Activated CD4-positive, alpha-beta T cell treated with anti-CD3 and anti-CD28 coated beads, Interleukin-2, amount 10 ng/mL, durations not matched to agents 24 days and 14 days (primary cell): ENCODE measurements around the gene SMC1A. TPM values are rescaled to one million over a fixed set of nuclear protein-coding genes. Genes with fewer than 3 reads are reported as not detected.
A peak's percentile ranks its signal among the peaks of the same experiment; 100 is the strongest.
"Not testable (repeated sequence)": the region's sequence is repeated elsewhere in the genome, so short reads cannot be mapped to it uniquely, and the experiment has no call there.

Source experiments
- DNase-seq: peaks from one replicate; pipeline ENCODE4 v3.0.0; 2022
- H3K27ac Mint-ChIP-seq: one replicate; pipeline ENCODE4 v1.8.0; 2022; ENCODE audit warnings: mild to moderate bottlenecking, mixed read lengths
- H3K27me3 Mint-ChIP-seq: one replicate; pipeline ENCODE4 v1.8.0; 2022; ENCODE audit warnings: mixed read lengths
- H3K36me3 Mint-ChIP-seq: one replicate; pipeline ENCODE4 v1.8.0; 2022; ENCODE audit warnings: low read depth, mild to moderate bottlenecking, mixed read lengths
- H3K4me1 Mint-ChIP-seq: one replicate; pipeline ENCODE4 v1.8.0; 2021; ENCODE audit warnings: mixed read lengths
- H3K4me3 Mint-ChIP-seq: one replicate; pipeline ENCODE4 v1.8.0; 2022; ENCODE audit warnings: mild to moderate bottlenecking, moderate library complexity, mixed read lengths
- H3K9me3 Mint-ChIP-seq: one replicate; pipeline ENCODE4 v1.8.0; 2021; ENCODE audit warnings: mixed read lengths
- intact Hi-C: fragments of 100-400 bp; cut with micrococcal nuclease; formaldehyde crosslinking; loops from one replicate; pipeline ENCODE4 v1.15.1; 2023
- total RNA-seq: library from RNA; stranded (reverse); gene quantifications from 2 replicates; pipeline ENCODE4 v1.2.3, GENCODE V29; 2022

SMC1A gene
- total RNA-seq, 1 donor from 2014 or later: 144 TPM

DNA sequence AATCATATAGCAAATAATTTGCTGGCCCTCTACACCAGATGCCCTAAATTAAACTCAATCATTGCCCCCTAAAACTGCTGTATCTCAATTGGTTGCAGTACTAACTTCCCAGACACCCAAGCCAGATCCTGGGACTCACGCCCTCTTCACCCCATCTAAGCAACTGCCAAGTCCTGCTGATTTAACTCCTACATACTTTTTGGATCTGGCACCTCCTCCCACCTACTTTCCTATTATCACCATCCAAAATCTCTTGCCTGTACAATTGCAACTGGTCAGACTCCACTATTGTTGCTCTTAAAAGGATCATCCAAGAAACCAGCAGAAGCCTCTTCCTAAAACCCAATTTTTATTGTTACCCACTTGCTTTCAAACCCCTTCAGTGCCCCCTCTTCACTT is 16.4 kb upstream of the SMC1A start:
- Mint-ChIP-seq H3K27me3 (no peaks in the 10 kb centered on the region), H3K4me1 (peaks cover 37% of the 10 kb centered on the region), H3K27ac (peak overlapping the region; percentile 0), H3K36me3 (peaks cover 2% of the 10 kb centered on the region), H3K4me3 (peak overlapping the region; percentile 14), H3K9me3 (no peaks in the 10 kb centered on the region)
- no peak for DNase-seq
- intact Hi-C loops: loop anchor here (10.0 kb wide), 1 partner anchor 344 kb away; the partner anchor contains the start of gene KANTR

DNA sequence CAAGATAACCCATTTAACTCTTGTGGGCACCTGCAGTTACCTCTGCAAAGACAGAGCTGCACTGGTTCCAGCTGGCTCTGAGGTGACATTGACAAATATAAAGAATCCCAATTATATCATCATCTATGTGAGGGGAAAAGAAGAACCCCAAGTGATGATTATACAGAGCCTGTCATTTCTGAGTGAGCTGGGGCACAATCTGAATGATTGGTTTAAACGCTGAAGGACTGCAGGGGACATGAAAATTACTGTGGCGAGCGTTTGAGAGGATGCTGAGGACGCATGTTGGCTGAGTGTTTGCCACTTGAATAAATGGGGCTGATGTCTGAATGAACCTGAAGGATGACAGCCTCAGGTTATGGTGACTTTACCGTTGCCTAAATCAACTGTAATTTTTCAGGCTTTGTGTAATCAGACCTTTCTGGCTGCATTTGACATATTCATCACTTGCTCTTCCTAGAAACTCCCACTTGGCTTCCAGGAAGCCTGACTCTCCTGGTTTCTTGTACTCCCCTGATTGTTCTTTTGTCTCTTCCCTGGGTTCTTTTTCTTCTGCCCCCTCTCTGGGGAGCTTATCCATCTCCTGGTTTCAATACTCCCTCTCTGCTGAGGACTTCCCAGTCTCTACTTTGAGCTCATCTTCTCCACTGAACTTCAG is 15.8 kb upstream of the SMC1A start:
- Mint-ChIP-seq H3K4me3 (peak overlapping the region; percentile 14), H3K4me1 (peaks cover 38% of the 10 kb centered on the region), H3K9me3 (no peaks in the 10 kb centered on the region), H3K27ac (peak overlapping the region; percentile 0), H3K36me3 (peaks cover 2% of the 10 kb centered on the region), H3K27me3 (no peaks in the 10 kb centered on the region)
- intact Hi-C loops: loop anchor here (10.0 kb wide), 1 partner anchor 344 kb away; the partner anchor contains the start of gene KANTR
- DNase-seq: no peak

DNA sequence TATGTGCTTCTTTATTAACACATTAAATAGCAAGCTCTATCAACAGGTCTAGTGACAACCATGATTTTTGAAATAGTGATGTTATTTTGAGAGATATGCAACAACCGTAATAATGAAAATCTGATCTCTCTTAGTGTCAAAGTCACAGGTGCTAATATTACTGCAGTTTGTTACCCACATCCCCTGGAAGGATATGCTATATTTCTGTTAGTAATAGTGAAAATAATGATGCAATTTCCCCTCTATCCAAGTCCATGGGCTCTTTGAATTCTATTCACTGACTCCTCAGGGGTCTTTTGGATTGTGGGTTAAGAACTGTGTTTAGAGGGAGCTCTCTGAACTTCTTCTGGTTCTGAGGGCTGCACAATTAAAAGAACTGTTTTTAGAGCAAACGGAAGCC is 14.8 kb upstream of the SMC1A start:
- Mint-ChIP-seq H3K9me3 (no peaks in the 10 kb centered on the region), H3K36me3 (peaks cover 6% of the 10 kb centered on the region), H3K27ac (no peak overlapping the region), H3K27me3 (no peaks in the 10 kb centered on the region), H3K4me1 (peaks cover 38% of the 10 kb centered on the region), H3K4me3 (no peak overlapping the region)
- DNase-seq: no peak
- intact Hi-C loops: loop anchor here (10.0 kb wide), 1 partner anchor 342 kb away; the partner anchor contains the start of gene KANTR

DNA sequence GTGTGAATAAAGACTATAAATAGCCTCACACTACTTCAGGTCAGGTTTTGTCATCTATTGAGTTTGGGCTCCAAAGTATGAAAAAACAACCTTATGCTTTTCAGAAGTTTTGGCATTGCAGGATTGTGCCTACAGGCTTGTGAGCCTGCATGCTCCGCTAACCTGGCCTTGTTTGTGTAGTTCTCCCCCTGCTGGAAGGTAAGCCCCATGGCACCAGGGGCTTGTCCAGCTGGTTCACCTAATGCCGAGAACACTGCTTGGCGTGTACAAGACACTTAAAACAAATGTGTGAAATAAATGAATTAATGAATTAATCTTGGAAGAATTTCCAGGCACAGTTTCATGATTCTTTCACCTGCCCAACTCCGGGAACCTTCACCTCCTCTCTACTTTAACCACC is 13.5 kb upstream of the SMC1A start:
- peak; percentile 88 for DNase-seq
- Mint-ChIP-seq H3K27ac (no peak overlapping the region), H3K4me1 (peaks cover 30% of the 10 kb centered on the region), H3K4me3 (no peak overlapping the region), H3K9me3 (no peaks in the 10 kb centered on the region), H3K27me3 (no peaks in the 10 kb centered on the region), H3K36me3 (peaks cover 15% of the 10 kb centered on the region)
- intact Hi-C loops: loop anchor here (2.0 to 10.0 kb wide), 2 partner anchors 123 to 341 kb away; partner anchors contain the start of gene KANTR

DNA sequence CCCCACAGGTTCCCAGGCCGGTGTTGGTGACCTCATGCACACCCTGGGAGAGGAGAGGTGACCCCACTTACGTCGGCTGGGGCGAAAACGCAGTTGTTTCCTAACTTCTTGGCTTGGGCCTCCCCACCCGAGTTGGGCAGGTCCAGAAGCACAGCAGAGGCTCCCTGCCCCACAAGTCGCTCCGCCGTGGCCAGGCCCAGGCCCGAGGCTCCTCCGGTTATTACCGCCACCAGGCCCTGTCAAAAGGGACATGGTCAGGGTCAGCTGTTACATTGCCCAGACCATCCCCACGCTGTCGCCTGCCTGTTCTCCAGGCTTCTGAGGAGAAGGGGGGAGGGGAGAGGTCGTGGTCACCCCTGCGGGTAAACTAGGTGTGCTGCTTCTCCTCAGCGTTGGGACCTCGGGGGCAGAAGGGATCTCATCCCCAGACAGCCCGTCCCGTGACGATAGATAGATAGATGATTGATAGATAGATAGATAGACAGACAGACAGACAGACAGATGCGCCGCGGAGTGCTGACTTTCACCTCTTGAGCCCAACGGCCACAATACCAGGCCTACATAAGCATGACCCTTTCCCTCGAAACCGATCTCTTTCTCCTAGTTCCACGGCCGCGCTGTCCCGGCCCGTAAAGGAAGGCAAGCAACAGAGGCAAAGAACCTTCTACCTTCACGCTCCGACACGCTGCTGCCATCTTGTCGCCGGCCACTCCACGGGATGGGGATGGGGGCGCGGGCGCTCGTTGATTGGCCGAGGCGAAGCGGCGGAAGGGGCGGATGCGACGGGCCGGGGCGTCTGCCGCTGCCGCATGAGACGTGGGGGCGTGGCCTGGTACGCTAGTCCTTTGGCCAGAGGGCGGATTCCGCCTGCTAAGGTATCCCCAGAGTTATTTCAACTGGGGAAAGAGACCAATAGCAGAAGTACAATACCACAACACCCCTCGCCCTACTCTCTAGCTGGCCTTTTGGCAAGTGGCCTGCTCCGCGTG is 11.5 kb upstream of the SMC1A start, which contains the start of gene HSD17B10:
HSD17B10 (minus strand) TSS at position 720 of the 989 bp plus-strand sequence; CDS start at position 695, 25 bp downstream.
- DNase-seq: peak; percentile 96
- no peaks in the 10 kb centered on the region for H3K27me3 Mint-ChIP-seq
- H3K4me3 Mint-ChIP-seq: peak within 1 kb of the TSS; percentile 98
- no peaks in the 10 kb centered on the region for H3K9me3 Mint-ChIP-seq
- peaks cover 27% of the 10 kb centered on the region for H3K36me3 Mint-ChIP-seq
- H3K27ac Mint-ChIP-seq: peak within 1 kb of the TSS; percentile 93
- intact Hi-C loops: loop anchor here (1.0 to 10.0 kb wide), 3 partner anchors 12 to 339 kb away; partner anchors contain the start of genes KANTR, RIBC1 and SMC1A
- peaks cover 22% of the 10 kb centered on the region for H3K4me1 Mint-ChIP-seq

DNA sequence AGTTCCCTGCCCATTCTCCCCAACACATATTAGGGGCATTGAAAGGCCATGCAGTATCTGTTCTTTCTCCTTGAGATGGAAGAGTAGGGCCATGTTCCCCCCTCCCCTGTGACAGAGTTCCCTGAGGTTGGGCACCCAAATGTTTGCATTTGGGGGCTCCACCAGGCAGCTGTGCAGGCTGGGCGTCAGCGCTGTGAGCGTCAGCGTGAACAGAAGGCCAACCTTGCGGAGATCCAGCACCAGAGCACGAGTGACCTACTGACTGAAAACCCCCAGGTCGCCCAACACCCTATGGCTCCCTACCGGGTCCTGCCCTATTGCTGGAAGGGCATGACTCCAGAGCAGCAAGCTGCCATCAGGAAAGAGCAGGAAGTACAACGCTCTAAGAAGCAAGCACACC is 7.8 kb upstream of the SMC1A start:
- H3K36me3 Mint-ChIP-seq: peaks cover 29% of the 10 kb centered on the region
- H3K27ac Mint-ChIP-seq: no peak overlapping the region
- H3K4me3 Mint-ChIP-seq: no peak overlapping the region
- peaks cover 8% of the 10 kb centered on the region for H3K4me1 Mint-ChIP-seq
- no peak for DNase-seq
- intact Hi-C loops: loop anchor here (10.0 kb wide), 1 partner anchor 335 kb away; the partner anchor contains the start of gene KANTR
- no peaks in the 10 kb centered on the region for H3K9me3 Mint-ChIP-seq
- H3K27me3 Mint-ChIP-seq: no peaks in the 10 kb centered on the region

DNA sequence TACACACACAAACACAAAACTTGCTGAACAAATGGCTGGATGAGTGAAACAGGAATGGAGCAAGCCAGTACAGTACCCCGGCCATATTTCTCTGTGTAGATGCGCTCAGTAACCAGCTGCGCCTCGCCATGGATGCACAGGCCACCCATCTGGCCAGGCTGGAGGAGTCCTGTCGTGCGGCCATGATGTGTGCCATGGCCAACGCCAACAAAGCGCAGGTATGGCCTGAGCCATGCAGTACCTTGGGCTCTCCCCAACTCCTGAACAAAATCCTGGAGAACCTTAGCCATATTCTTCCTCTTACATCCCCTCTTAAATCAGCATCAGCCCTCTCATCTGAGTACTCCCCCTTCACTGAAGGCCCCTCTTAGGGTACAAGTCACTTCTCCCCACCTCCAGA is 7.3 kb upstream of the SMC1A start:
- Mint-ChIP-seq H3K27ac (no peak overlapping the region), H3K4me3 (no peak overlapping the region), H3K4me1 (peaks cover 5% of the 10 kb centered on the region), H3K36me3 (peaks cover 29% of the 10 kb centered on the region), H3K27me3 (no peaks in the 10 kb centered on the region), H3K9me3 (no peaks in the 10 kb centered on the region)
- DNase-seq: no peak
- intact Hi-C loops: loop anchor here (10.0 kb wide), 1 partner anchor 335 kb away; the partner anchor contains the start of gene KANTR

DNA sequence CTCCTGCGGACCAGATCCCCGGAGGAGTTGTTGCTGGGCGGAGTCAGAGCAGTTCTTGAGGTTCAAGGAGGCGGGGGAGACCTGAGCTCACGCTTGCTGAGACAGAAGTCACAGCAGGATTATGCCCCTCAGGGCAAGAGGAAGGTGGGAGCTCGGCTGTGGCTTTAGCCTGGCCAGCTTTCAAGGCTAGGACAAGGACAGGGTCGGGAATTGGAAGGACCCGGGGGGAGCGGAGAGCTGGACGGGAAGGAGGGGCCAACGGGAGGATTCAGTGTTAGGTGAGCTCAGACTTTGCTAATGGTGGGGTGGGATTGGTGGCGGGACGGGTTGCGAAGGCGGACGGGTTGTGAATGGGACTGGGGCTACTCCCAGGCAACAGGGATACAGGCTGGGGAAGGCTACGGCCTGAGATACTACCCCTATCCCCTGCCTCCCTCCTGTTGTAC is 430 bp upstream of the SMC1A start, which contains the start of gene RIBC1:
RIBC1 (plus strand) TSS at position 13 of the 446 bp plus-strand sequence. CDS start 3,404 bp downstream, outside the sequence.
- Mint-ChIP-seq H3K27ac (peak within 1 kb of the TSS; percentile 98), H3K36me3 (peaks cover 13% of the 10 kb centered on the region), H3K4me3 (peak within 1 kb of the TSS; percentile 98), H3K4me1 (peaks cover 20% of the 10 kb centered on the region), H3K9me3 (no peaks in the 10 kb centered on the region), H3K27me3 (no peaks in the 10 kb centered on the region)
- intact Hi-C loops: loop anchor here (1.0 to 5.0 kb wide), 4 partner anchors 11 to 619 kb away; partner anchors contain the start of genes HSD17B10, KDM5C and PHF8
- DNase-seq: no peak

DNA sequence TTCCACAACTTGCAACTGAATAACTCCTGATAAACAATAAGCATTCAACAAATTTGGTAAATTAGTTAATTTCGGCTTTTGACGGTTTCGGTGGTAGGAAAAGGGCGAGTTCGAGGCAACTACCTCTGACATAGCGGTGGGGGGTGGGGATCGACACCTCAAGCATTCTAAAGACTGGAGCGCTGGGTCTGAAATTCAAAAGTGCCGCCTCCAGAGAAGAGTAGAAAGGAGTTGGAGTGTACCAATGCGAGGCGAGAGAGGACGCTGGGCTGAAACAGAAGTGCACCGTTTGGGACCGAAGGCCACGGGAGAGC is 725 bp downstream of the SMC1A start:
- H3K4me1 Mint-ChIP-seq: peaks cover 24% of the 10 kb centered on the region
- no peaks in the 10 kb centered on the region for H3K27me3 Mint-ChIP-seq
- H3K27ac Mint-ChIP-seq: peak overlapping the region; percentile 98
- no peak for DNase-seq
- H3K9me3 Mint-ChIP-seq: no peaks in the 10 kb centered on the region
- intact Hi-C loops: loop anchor here (1.0 to 5.0 kb wide), 4 partner anchors 13 to 621 kb away; partner anchors contain the start of genes HSD17B10, KDM5C and PHF8
- peak overlapping the region; percentile 98 for H3K4me3 Mint-ChIP-seq
- peaks cover 18% of the 10 kb centered on the region for H3K36me3 Mint-ChIP-seq

DNA sequence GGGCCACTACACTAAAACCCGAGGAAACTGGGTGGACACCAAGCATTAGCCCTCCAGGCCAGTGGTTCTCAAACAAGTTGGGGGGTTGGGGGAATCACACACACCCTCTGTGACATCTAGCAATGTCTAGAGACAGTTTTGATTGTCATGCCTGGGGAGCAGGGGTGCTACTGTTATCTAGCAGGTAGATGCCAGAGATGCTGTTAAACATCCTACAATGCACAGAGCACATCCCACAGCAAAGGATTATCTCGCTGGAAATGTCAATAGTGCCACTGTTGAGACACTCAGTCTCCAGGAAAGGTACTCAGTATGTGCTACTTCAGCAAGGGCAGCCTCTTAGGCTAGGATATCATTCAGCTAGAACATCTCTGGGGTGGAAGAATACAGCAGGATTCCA is 1.3 kb downstream of the SMC1A start:
- no peak for DNase-seq
- Mint-ChIP-seq H3K9me3 (no peaks in the 10 kb centered on the region), H3K4me3 (peak overlapping the region; percentile 98), H3K27me3 (no peaks in the 10 kb centered on the region), H3K4me1 (peaks cover 24% of the 10 kb centered on the region), H3K27ac (peak overlapping the region; percentile 98), H3K36me3 (peaks cover 18% of the 10 kb centered on the region)
- intact Hi-C loops: loop anchor here (5.0 kb wide), 2 partner anchors 261 to 621 kb away; partner anchors contain the start of gene PHF8

DNA sequence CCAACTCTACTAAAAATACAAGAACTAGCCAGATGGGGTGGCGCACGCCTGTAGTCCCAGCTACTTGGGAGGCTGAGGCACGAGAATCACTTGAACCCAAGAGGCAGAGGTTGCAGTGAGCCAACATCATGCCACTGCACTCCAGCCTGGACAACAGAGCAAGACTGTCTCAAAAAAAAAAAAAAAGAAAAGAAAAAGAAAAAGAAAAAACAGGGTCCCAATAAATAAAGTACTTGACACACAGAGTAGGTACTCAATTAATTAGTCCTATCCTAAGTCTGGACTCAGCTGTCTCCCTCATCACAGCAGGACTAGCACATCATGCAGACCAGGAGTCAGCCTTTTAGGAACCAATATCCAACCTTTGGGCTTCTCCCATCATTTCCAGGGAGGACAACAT is 2.1 kb downstream of the SMC1A start:
- H3K9me3 Mint-ChIP-seq, H3K27ac Mint-ChIP-seq, DNase-seq, H3K27me3 Mint-ChIP-seq: not testable (repeated sequence)
- Mint-ChIP-seq H3K4me3 (peak overlapping the region; percentile 98), H3K4me1 (peaks cover 24% of the 10 kb centered on the region), H3K36me3 (peaks cover 16% of the 10 kb centered on the region)
- intact Hi-C loops: loop anchor here (5.0 kb wide), 2 partner anchors 262 to 622 kb away; partner anchors contain the start of gene PHF8

DNA sequence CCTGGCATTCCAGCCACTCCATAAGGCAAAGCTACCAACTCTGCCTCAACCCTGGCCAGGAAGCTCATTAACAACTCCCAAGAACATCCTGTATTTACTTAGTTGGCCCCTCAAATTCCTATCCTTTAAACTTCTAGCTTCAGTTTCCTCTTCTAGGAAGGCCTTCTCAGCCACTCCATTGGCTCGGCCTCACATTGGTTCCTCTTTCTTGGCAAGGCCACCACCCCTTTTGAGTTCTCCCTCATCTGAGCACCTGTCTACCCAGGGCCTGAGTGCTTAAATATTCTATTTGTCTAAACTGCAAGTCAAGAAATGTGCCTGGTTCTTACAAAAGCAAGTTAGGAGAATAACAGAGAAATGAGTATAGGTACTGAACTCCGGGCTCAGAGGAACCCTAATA is 10.0 kb downstream of the SMC1A start:
- H3K4me3 Mint-ChIP-seq: no peak overlapping the region
- peaks cover 35% of the 10 kb centered on the region for H3K36me3 Mint-ChIP-seq
- no peak for DNase-seq
- no peaks in the 10 kb centered on the region for H3K9me3 Mint-ChIP-seq
- H3K4me1 Mint-ChIP-seq: peaks cover under 1% of the 10 kb centered on the region
- no peaks in the 10 kb centered on the region for H3K27me3 Mint-ChIP-seq
- no peak overlapping the region for H3K27ac Mint-ChIP-seq
- intact Hi-C loops: no loop called here

DNA sequence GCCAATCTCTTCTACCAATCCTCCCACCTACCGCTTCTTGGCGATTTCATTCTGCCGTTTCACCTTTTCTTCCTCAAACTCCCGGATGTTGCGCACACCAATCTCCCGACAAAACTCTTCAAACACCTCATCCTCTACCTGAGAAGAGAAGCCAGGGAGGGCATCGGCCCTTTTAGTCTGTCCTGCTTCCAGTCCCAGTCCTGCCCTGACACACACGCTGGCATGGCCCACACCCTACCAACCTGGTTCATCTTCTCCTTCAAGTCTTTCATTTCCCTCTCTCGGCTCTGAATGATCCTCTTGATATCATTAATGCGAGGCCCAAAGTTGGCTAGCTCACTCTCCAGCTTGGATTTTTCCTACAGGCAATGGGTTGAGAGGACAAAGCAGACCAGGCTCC is 18.9 kb downstream of the SMC1A start:
- Mint-ChIP-seq H3K36me3 (peaks cover 43% of the 10 kb centered on the region), H3K4me3 (no peak overlapping the region), H3K9me3 (no peaks in the 10 kb centered on the region), H3K4me1 (no peaks in the 10 kb centered on the region), H3K27me3 (no peaks in the 10 kb centered on the region), H3K27ac (no peak overlapping the region)
- no peak for DNase-seq
- intact Hi-C loops: no loop called here
